Measurements from ENCODE around the gene LOC128125822.

Gene LOC128125822

DNA sequence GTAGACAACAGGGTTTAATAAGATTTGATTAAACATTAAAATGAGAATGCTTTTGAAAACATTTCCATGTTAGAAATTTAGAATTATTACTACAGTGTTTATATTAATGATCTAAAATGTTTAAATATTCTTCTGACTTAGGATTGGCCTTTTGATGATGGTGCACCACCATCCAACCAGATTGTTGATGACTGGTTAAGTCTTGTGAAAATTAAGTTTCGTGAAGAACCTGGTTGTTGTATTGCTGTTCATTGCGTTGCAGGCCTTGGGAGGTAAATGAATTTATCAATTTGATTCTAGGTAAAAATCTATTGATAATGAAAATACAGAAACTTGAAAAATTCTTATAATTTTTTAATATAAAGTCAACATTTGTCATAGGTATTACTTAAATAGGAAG is 6.5 kb downstream of the LOC128125822 start:
- Mint-ChIP-seq H3K27ac (no peak overlapping the region), H3K36me3 (peaks cover 29% of the 10 kb centered on the region), H3K4me3 (no peak overlapping the region), H3K9me3 (no peaks in the 10 kb centered on the region), H3K4me1 (peaks cover 12 to 21% of the 10 kb centered on the region in 2 donors), H3K27me3 (ENCODE audit: low read depth in 2 of 2) (no peaks in the 10 kb centered on the region)
- 100% methylated on average over 1 of the region's 2 CpGs for WGBS (ENCODE audit: insufficient coverage)
- peaks cover 6% of the 10 kb centered on the region for H3K4me1 ChIP-seq (ENCODE audit: control insufficient read depth, insufficient read depth, low read length)
- no peaks in the 10 kb centered on the region for H3K27me3 ChIP-seq (ENCODE audit: control insufficient read depth, insufficient read depth, low read length)
- intact Hi-C loops (cut with micrococcal nuclease), result loop anchor here (10.0 kb wide), 1 partner anchor 224 kb away; no protein-coding TSS in a partner anchor
- H3K9me3 ChIP-seq (ENCODE audit: control insufficient read depth, insufficient read depth, low read length), result no peaks in the 10 kb centered on the region
- no peak for DNase-seq
- H3K4me3 ChIP-seq (ENCODE audit: low read length), result no peak overlapping the region
- peaks cover 65% of the 10 kb centered on the region for H3K36me3 ChIP-seq (ENCODE audit: control insufficient read depth, insufficient read depth, low read length)
- no peak for TF ChIP-seq CTCF (IDR thresholded peaks at IDR 0.05)
- no peak for ATAC-seq
- H3K27ac ChIP-seq (ENCODE audit: low read length), result no peak overlapping the region

DNA sequence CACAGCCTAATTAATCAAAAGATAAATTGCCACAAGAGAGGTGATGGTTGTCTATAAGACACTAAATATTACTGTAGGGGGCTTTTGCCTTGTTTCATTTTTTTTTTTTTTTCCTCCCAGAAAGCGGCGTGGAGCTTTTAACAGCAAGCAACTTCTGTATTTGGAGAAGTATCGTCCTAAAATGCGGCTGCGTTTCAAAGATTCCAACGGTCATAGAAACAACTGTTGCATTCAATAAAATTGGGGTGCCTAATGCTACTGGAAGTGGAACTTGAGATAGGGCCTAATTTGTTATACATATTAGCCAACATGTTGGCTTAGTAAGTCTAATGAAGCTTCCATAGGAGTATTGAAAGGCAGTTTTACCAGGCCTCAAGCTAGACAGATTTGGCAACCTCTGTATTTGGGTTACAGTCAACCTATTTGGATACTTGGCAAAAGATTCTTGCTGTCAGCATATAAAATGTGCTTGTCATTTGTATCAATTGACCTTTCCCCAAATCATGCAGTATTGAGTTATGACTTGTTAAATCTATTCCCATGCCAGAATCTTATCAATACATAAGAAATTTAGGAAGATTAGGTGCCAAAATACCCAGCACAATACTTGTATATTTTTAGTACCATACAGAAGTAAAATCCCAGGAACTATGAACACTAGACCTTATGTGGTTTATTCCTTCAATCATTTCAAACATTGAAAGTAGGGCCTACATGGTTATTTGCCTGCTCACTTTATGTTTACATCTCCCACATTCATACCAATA is 7.8 kb downstream of the LOC128125822 start:
- H3K36me3 Mint-ChIP-seq, result peaks cover 29% of the 10 kb centered on the region
- no peaks in the 10 kb centered on the region for H3K27me3 Mint-ChIP-seq (ENCODE audit: low read depth in 2 of 2)
- intact Hi-C loops (cut with micrococcal nuclease), result loop anchor here (10.0 kb wide), 1 partner anchor 225 kb away; no protein-coding TSS in a partner anchor
- Histone ChIP-seq H3K36me3 (ENCODE audit: control insufficient read depth, insufficient read depth, low read length) (peaks cover 65% of the 10 kb centered on the region), H3K4me3 (ENCODE audit: low read length) (no peak overlapping the region), H3K27me3 (ENCODE audit: control insufficient read depth, insufficient read depth, low read length) (no peaks in the 10 kb centered on the region), H3K4me1 (ENCODE audit: control insufficient read depth, insufficient read depth, low read length) (no peaks in the 10 kb centered on the region), H3K9me3 (ENCODE audit: control insufficient read depth, insufficient read depth, low read length) (no peaks in the 10 kb centered on the region), H3K27ac (ENCODE audit: low read length) (no peak overlapping the region)
- no peak for TF ChIP-seq CTCF (IDR thresholded peaks at IDR 0.05)
- H3K9me3 Mint-ChIP-seq, result no peaks in the 10 kb centered on the region
- no peak overlapping the region for H3K27ac Mint-ChIP-seq
- no peak for DNase-seq
- no peak overlapping the region for H3K4me3 Mint-ChIP-seq
- 95% methylated on average over 6 of the region's 6 CpGs for WGBS (ENCODE audit: insufficient coverage)
- ATAC-seq, result no peak
- H3K4me1 Mint-ChIP-seq, result peaks cover 0 to 8% of the 10 kb centered on the region in 2 donors

DNA sequence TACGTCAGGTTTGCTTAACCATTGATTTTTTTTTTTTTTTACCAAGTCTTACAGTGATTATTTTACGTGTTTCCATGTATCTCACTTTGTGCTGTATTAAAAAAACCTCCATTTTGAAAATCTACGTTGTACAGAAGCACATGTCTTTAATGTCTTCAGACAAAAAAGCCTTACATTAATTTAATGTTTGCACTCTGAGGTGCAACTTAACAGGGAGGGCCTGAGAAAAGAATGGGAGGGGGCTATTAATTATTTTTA is 8.4 kb downstream of the LOC128125822 start:
- Histone ChIP-seq H3K27ac (ENCODE audit: low read length) (no peak overlapping the region), H3K27me3 (ENCODE audit: control insufficient read depth, insufficient read depth, low read length) (no peaks in the 10 kb centered on the region), H3K4me1 (ENCODE audit: control insufficient read depth, insufficient read depth, low read length) (no peaks in the 10 kb centered on the region), H3K9me3 (ENCODE audit: control insufficient read depth, insufficient read depth, low read length) (no peaks in the 10 kb centered on the region), H3K36me3 (ENCODE audit: control insufficient read depth, insufficient read depth, low read length) (peaks cover 65% of the 10 kb centered on the region), H3K4me3 (ENCODE audit: low read length) (no peak overlapping the region)
- 95% methylated on average over 3 of the region's 3 CpGs for WGBS (ENCODE audit: insufficient coverage)
- no peak for DNase-seq
- no peak for ATAC-seq
- intact Hi-C loops (cut with micrococcal nuclease), result no loop called here
- no peaks in the 10 kb centered on the region for H3K9me3 Mint-ChIP-seq
- no peak overlapping the region for H3K27ac Mint-ChIP-seq
- H3K4me1 Mint-ChIP-seq, result peaks cover 0 to 8% of the 10 kb centered on the region in 2 donors
- peaks cover 29% of the 10 kb centered on the region for H3K36me3 Mint-ChIP-seq
- no peak overlapping the region for H3K4me3 Mint-ChIP-seq
- TF ChIP-seq CTCF (IDR thresholded peaks at IDR 0.05), result no peak
- H3K27me3 Mint-ChIP-seq (ENCODE audit: low read depth in 2 of 2), result no peaks in the 10 kb centered on the region
